ENCODE results near the gene KIRREL3. TPM values are rescaled to one million over a fixed set of nuclear protein-coding genes. Genes with fewer than 3 reads are reported as not detected.

Gene KIRREL3
- total RNA-seq, 1 donor from 2014 or later, result not detected

GRCh38 chr11:126917531-126918204 is 82.9 kb downstream of the KIRREL3 start:
- intact Hi-C loops (cut with micrococcal nuclease), result no loop called here

DNA sequence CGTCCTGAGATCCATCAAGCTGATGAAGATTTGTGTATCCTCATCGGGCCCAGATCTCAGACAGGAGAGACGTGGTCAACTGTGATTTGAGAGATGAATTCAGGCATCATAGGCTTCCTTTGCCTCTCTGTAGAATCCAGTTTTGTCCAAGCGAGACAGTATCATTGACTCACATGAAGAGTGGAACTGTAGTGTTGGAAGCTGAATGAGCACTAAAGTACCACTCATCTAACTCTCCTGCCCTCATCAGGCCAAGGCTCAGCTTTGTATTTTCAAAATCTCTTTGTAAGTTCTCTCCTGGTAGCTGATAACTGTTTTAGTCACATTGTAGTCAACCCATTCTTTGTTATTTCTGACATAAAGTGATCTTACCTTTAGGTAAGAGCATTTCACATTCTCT is 85.1 kb downstream of the KIRREL3 start:
- intact Hi-C loops (cut with micrococcal nuclease), result no loop called here

DNA sequence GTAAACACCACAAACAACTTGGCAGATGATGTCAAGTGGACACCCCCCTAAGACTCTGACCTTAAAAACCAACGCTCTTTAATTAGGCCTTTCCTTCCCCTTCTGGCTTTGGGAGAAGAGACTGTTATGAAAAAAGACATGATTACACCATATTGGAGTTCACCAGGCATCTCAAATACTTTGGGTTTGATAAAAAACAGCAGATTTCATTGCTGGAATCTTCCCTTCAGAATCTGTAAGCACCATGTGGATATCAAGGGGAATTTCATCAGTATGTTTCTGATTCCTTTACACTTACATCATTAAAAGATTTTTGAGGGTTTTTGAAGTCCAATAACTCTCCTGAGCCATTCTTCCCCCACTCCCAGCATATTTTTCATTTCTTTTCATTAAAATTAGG is 85.6 kb downstream of the KIRREL3 start:
- intact Hi-C loops (cut with micrococcal nuclease), result no loop called here

GRCh38 chr11:126914166-126914565 is 86.4 kb downstream of the KIRREL3 start:
- intact Hi-C loops (cut with micrococcal nuclease), result no loop called here

GRCh38 chr11:126904520-126904919 is 96.0 kb downstream of the KIRREL3 start:
- intact Hi-C loops (cut with micrococcal nuclease), result no loop called here

DNA sequence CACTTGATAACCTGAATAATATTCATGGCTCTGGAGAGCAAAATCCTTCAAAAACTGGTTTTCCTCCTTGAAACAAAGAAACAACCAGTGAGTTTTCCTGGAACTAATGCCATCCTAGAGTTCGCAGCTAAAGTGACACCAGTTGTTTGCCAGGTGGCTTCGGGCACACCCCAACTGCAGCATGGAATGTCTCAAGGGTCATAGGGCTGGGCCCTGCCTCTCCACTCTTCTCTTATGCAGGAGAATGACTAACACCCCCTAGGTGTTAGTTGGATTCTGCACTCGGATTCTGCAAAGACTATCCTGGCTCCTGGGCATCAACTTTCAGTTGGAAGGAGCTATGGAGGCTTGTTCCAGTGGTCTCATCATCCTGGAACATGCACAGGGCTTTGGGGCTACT is 98.8 kb downstream of the KIRREL3 start:
- intact Hi-C loops (cut with micrococcal nuclease), result no loop called here

DNA sequence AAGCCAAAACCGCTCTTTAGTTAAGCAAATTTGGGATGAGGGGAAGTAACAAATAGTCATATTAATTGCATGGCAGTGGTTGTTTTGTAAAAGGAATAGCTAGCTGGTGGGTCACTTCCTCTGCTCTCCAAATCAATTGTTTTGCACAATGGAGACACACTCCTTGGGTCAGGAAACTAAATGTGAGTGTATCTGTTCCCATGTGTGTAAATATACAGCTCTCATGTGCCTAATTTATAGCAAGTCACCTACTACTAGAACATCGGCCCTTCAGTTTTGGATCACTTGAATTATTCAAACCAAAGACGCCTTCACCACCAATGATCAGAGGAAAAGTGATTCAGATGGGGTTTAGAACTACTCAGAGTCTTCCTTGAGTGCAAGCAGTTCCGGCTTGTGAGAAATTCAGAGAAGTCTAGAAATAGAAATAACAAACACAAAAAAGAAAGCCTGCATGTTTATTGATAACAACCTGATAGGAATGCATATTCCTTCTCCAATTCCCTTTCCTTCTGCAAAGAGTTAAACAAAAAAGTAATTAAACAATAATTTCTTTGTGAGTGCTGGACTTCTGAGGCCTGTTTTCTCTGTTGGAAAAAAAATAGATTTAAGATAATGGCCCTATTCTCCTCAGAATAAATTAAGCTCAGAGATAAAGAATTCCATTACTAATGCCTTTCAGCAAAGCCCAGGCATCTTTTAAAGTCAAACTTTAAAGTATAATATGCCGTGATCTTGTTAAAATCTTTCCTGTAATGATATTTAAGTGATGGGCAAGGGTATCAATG is 100.4 kb downstream of the KIRREL3 start:
- intact Hi-C loops (cut with micrococcal nuclease), result no loop called here

DNA sequence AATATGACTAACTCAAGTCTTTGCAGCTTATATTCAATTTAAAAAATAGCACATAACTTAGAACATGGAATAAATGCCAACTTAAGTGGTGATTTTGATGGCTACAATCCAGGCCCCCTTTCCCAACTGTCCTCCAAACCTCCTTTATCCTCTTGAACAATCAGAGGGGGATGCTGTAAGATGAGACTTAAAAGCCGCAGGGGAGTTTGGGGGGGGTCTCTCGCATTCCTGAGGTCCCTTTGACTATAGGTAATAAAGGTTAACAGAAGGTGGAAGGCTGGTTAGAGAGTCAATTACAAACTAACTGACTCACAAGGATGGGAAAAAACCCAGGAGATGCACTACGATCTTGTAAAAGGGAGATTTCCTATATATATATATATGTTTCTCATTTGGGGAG is 101.8 kb downstream of the KIRREL3 start:
- intact Hi-C loops (cut with micrococcal nuclease), result no loop called here

DNA sequence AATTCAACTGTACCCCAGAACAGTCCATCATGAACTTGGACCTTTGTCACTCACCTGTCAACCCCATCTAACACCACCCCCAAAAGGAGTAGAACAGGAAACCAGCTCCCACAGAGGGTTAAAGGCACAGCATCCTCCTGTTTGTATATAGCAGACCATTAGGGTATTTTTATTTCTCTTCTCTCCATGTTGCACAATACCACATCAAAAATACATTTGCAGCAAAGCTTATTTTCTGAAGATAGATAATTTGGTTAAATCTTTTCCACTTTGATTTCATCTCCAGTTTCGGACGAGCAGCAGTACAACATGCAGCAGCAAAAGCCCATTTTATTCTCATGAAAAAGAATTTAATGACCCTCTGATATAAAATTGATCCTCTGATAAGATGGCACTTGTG is 103.1 kb downstream of the KIRREL3 start:
- intact Hi-C loops (cut with micrococcal nuclease), result no loop called here

- intact Hi-C loops (cut with micrococcal nuclease), result no loop called here
Measured at GRCh38 chr11:126896025-126896424, 104.5 kb downstream of the KIRREL3 start.

- intact Hi-C loops (cut with micrococcal nuclease), result no loop called here
Measured at GRCh38 chr11:126893796-126894195, 106.8 kb downstream of the KIRREL3 start.

- intact Hi-C loops (cut with micrococcal nuclease), result no loop called here
Measured at GRCh38 chr11:126892756-126893155, 107.8 kb downstream of the KIRREL3 start.

DNA sequence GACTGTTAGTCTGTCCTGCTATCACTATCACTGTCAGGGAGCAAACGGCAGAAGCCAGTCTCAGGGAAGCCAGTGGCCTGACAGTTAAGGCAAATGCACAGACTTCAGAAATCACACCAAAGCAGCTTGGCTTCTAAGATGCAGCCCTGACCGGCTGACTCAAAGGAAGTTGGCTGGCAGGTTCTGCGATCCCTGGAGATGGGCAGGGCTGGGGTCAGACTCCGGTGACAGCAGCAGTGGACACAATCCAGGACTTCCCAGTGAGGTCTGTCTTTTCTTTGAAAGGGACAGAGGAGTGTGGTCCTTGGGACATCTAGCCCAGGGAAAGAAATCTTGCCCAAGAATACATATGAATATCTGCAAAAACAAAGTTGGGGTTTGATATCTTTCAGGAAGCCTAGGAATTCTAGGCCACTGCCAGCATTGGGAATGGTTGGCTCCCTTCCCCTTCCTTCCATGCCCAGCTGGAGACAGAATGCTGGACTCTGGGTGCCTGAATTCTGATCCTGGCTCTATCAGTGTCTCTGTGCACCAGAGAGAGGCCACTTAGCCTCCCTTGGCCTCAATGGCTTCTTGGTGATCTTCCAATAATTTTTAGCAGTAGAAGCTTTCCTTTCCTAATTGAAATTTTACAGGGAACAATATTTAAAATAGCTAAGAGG is 108.9 kb downstream of the KIRREL3 start:
- intact Hi-C loops (cut with micrococcal nuclease), result no loop called here

- intact Hi-C loops (cut with micrococcal nuclease), result no loop called here
Measured at GRCh38 chr11:126890561-126890960, 110.0 kb downstream of the KIRREL3 start.

- intact Hi-C loops (cut with micrococcal nuclease), result no loop called here
Measured at GRCh38 chr11:126888115-126888712, 112.4 kb downstream of the KIRREL3 start.

DNA sequence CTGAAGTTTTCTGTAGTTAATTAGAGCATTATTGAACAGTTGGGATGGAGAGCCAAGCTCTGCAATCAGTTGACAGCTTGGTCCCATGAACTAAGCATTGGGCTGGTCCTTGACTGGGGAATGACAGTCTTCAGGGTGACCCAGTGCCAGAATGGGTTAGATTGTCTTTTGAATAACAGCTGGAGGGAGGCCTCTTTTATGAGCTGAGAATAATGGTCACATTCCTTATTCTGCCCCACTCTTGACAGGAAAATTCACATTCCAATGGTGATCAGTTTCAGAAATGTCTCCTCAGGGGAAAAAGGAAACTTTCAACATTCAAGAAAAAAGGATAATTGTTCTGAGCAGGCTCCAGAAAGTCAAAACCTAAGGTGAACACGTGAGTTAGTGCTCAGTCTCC is 113.9 kb downstream of the KIRREL3 start:
- intact Hi-C loops (cut with micrococcal nuclease), result no loop called here

DNA sequence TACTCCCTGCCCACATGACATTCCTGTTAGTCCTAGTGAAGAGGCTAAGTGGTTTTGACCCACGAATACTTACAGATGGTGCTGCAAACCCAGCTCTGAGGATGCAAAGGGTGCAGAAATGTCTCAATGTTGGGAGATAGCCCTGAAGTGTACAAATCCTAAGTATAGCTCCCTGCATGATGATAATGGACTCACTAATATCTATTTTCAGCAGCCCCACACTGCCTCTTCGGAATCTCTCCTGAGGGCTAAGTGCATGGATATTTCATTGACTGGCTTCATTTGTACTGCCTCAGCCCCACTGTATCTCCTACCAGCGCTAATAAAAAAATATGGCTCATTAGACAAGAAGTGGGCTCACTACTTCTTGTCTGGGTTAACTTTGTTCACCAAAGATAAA is 114.5 kb downstream of the KIRREL3 start:
- intact Hi-C loops (cut with micrococcal nuclease), result no loop called here

GRCh38 chr11:126884594-126884993 is 116.0 kb downstream of the KIRREL3 start:
- intact Hi-C loops (cut with micrococcal nuclease), result no loop called here

DNA sequence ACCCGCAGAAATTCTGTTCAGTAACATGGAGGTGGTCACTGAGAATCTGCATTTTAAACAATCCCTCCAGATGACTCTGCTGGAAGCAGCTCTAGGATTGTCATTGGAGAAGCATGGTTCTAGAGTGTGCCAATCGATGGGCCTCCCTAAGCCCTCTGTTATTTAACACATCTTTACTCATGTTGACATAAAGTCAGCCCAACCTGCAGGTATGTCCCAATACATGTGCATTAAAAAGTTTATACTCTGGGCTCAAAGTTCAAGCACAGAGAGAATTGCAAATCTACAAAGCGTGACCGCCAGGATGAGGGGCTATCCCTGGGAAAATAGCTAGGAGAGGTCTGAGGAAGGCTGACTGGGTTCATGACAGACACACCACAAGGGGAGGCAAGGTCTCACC is 116.4 kb downstream of the KIRREL3 start:
- intact Hi-C loops (cut with micrococcal nuclease), result no loop called here

- intact Hi-C loops (cut with micrococcal nuclease), result no loop called here
Measured at GRCh38 chr11:126880872-126881271, 119.7 kb downstream of the KIRREL3 start.

DNA sequence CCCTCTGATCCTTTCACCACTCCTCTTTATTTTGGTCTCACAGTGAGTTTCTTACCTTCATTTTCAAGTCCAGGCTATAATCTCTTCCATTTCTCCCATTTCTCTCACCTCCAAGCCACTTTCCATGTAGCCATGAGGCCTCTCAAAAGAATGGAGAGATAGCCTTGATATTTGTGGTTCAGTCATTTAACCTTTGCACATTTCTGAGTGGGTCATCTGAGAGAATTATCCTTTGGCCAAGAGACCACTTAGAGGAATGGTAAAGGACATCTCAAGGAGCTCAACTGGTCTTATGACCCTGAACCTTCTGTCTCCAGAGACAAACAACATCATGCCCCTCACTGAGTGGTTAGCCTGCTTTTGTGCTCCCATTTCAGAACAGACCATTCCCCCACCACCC is 121.1 kb downstream of the KIRREL3 start:
- intact Hi-C loops (cut with micrococcal nuclease), result no loop called here

GRCh38 chr11:126878913-126879482 is 121.6 kb downstream of the KIRREL3 start:
- intact Hi-C loops (cut with micrococcal nuclease), result no loop called here

Data from T-helper 1 cell treated with Interleukin-12 subunit alpha and Interleukin-12 subunit beta and Interleukin-4 antibody, amounts not matched to agents 30 ng/mL and 1 ng/mL, for 36 hours (primary cell).